Loucy (cell line): Measurements from ENCODE around the gene EEFSEC.

Experiments
- H2AFZ ChIP-seq: fragments of 200-600 bp; sonication (generic); 2 replicates; pipeline ENCODE4 v1.6.0; 2016; ENCODE audit warnings: antibody characterized with exemption, mild to moderate bottlenecking, low read length, moderate library complexity
- H3F3A ChIP-seq: fragments of 200-600 bp; 2 replicates; pipeline ENCODE4 v1.6.0; 2016; ENCODE audit warnings: antibody characterized with exemption, low read depth, mild to moderate bottlenecking
- H3K27me3 ChIP-seq: fragments of 200-600 bp; sonication (generic); 2 replicates; pipeline ENCODE4 v1.6.1; 2014; ENCODE audit warnings: low read length, mild to moderate bottlenecking; ENCODE audit not compliant: insufficient read depth, poor library complexity, severe bottlenecking
- H3K36me3 ChIP-seq: fragments of 200-600 bp; sonication (generic); 2 replicates; pipeline ENCODE4 v1.6.1; 2016; ENCODE audit warnings: low read length; ENCODE audit not compliant: insufficient read depth
- H3K4me1 ChIP-seq: fragments of 200-600 bp; sonication (generic); 2 replicates; pipeline ENCODE4 v1.5.1; 2014; ENCODE audit warnings: low read length, mild to moderate bottlenecking; ENCODE audit not compliant: insufficient read depth, poor library complexity, severe bottlenecking
- H3K4me2 ChIP-seq: fragments of 200-600 bp; sonication (generic); 2 replicates; pipeline ENCODE4 v1.6.0; 2014; ENCODE audit warnings: antibody characterized with exemption, low read length, low read depth, mild to moderate bottlenecking; ENCODE audit not compliant: poor library complexity, severe bottlenecking
- H3K4me3 ChIP-seq: fragments of 200-600 bp; sonication (generic); 2 replicates; pipeline ENCODE4 v1.5.1; 2014; ENCODE audit warnings: low read length, mild to moderate bottlenecking, mixed read lengths; ENCODE audit not compliant: poor library complexity, severe bottlenecking
- H3K79me2 ChIP-seq: fragments of 200-600 bp; sonication (generic); 2 replicates; pipeline ENCODE4 v1.6.1; 2014; ENCODE audit warnings: low read length; ENCODE audit not compliant: insufficient read depth
- H3K9ac ChIP-seq: fragments of 200-600 bp; sonication (generic); 2 replicates; pipeline ENCODE4 v1.6.0; 2014; ENCODE audit warnings: mild to moderate bottlenecking, low read depth, low read length, moderate library complexity; ENCODE audit not compliant: poor library complexity, severe bottlenecking
- H3K9me2 ChIP-seq: fragments of 200-600 bp; sonication (generic); replicated peaks from 2 replicates; pipeline ENCODE4 v1.6.1; 2016; ENCODE audit warnings: low read depth, low read length, mixed read lengths
- H3K9me3 ChIP-seq: fragments of 200-600 bp; sonication (generic); 2 replicates; pipeline ENCODE4 v1.6.1; 2014; ENCODE audit warnings: mild to moderate bottlenecking, antibody characterized with exemption, low read length, low read depth; ENCODE audit not compliant: insufficient read depth
- H4K20me1 ChIP-seq: fragments of 200-600 bp; sonication (generic); 2 replicates; pipeline ENCODE4 v1.6.0; 2014; ENCODE audit warnings: antibody characterized with exemption, low read length, mild to moderate bottlenecking; ENCODE audit not compliant: insufficient read depth, poor library complexity, severe bottlenecking
- EZH2phosphoT487 ChIP-seq: fragments of 200-600 bp; IDR thresholded peaks from 2 replicates; pipeline ENCODE4 v1.6.1; 2018; ENCODE audit warnings: antibody characterized with exemption, mild to moderate bottlenecking, moderate library complexity, borderline replicate concordance
- TF ChIP-seq, protein P1 (sequence below): fragments of 200-600 bp; sonication (generic); conservative IDR thresholded peaks from 2 replicates; pipeline ENCODE4 v1.5.1; 2014; ENCODE audit warnings: mild to moderate bottlenecking, antibody characterized with exemption, low read length

EEFSEC gene

DNA sequence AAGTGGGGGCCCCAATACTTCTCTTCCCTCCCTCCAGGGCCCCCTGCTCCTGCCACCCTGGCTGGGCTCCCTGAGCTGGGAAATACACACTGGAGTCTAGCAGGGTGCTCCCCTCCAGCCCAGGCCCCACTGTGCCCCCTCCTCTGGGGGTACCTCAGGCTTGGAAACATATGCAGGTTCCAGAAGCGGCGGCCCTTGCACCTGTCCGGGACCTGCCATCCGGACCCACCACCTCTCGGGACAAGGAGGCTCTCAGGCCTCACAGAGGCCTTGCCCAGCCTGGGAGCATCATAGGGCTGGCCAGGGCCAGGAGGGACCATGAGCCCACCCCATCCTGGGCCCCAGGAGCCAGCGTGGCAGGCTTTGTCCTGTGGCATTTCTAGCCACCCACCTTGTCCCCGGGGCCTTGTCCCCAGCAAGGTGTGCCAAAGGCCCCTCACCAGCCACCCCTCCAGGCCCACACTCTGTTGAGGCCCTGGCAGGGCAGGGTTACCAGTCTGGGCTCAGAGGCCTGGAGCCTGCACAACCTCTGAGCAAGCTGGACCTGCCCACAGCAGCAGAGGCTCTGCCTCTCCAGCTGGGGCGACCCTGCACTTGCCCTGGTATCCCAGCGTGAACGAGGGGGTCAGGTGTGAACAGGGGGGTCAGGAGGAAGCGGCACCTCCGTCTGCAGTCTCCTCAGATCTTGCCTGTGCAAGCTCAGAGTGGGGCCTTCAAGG lies 267.6 kb downstream of the EEFSEC start:
- no peaks in the 10 kb centered on the region for H3F3A ChIP-seq
- peaks cover 9% of the 10 kb centered on the region for H3K4me1 ChIP-seq

DNA sequence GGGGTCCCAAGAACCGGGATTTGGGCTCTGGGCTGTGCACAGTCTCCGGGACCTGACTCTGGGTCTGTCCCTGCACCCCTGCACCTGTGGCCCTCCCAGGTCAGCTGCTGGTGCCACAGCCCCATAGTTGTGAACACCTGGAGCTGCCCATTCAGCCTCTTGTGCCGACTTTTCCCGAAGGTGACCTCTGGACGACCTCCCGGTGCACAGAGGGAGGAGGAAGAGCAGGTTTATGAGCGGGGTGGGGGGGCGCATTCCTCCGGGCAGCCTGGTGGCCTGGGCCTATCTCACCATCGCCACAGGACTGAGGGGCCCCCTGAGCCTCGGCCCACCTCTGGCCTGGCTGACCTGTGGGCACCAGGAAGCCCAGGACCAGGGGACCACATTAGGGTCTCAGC lies 268.2 kb downstream of the EEFSEC start:
- H3K4me2 ChIP-seq: no peak overlapping the region
- no peaks in the 10 kb centered on the region for H3K9me2 ChIP-seq
- H4K20me1 ChIP-seq: no peaks in the 10 kb centered on the region
- H3K79me2 ChIP-seq: no peaks in the 10 kb centered on the region
- no peak overlapping the region for H3K9ac ChIP-seq
- no peak for TF ChIP-seq EZH2phosphoT487
- TF ChIP-seq, protein P1, sequence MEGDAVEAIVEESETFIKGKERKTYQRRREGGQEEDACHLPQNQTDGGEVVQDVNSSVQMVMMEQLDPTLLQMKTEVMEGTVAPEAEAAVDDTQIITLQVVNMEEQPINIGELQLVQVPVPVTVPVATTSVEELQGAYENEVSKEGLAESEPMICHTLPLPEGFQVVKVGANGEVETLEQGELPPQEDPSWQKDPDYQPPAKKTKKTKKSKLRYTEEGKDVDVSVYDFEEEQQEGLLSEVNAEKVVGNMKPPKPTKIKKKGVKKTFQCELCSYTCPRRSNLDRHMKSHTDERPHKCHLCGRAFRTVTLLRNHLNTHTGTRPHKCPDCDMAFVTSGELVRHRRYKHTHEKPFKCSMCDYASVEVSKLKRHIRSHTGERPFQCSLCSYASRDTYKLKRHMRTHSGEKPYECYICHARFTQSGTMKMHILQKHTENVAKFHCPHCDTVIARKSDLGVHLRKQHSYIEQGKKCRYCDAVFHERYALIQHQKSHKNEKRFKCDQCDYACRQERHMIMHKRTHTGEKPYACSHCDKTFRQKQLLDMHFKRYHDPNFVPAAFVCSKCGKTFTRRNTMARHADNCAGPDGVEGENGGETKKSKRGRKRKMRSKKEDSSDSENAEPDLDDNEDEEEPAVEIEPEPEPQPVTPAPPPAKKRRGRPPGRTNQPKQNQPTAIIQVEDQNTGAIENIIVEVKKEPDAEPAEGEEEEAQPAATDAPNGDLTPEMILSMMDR: no peak
- peaks cover 9% of the 10 kb centered on the region for H3K4me1 ChIP-seq
- no peaks in the 10 kb centered on the region for H3F3A ChIP-seq
- no peak overlapping the region for H3K4me3 ChIP-seq
- H3K9me3 ChIP-seq: no peaks in the 10 kb centered on the region
- H3K36me3 ChIP-seq: no peaks in the 10 kb centered on the region
- H3K27me3 ChIP-seq: no peaks in the 10 kb centered on the region
- no peak overlapping the region for H2AFZ ChIP-seq

More for the DNA sequence above, 267.6 kb downstream of the EEFSEC start:
- H3K79me2 ChIP-seq: no peaks in the 10 kb centered on the region
- no peak overlapping the region for H3K4me3 ChIP-seq
- H2AFZ ChIP-seq: no peak overlapping the region
- H3K4me2 ChIP-seq: no peak overlapping the region
- H3K9me2 ChIP-seq: no peaks in the 10 kb centered on the region
- no peaks in the 10 kb centered on the region for H3K9me3 ChIP-seq
- H3K27me3 ChIP-seq: no peaks in the 10 kb centered on the region
- H3K9ac ChIP-seq: no peak overlapping the region
- H4K20me1 ChIP-seq: no peaks in the 10 kb centered on the region
- TF ChIP-seq EZH2phosphoT487: no peak
- TF ChIP-seq, protein P1: no peak
- no peaks in the 10 kb centered on the region for H3K36me3 ChIP-seq

DNA sequence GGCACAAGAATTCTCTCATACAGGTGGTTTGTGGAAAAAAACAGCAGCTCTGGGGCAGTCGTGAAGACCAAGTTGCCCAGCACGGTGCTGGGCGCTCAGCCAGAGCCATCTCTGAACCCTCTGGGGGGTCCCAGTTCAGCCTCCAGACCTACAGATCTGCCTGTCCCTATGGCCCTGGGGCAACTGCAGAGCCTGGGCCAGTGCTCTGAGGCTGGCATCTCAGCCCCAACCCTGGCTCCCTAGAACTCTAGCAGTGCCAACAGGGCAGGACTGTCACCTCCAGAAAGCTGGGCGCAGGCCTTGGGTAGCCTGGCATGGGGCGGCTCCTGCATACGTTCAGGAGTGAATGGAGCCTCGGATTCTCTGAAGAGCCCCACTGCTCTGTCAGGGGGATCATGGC lies 268.7 kb downstream of the EEFSEC start:
- TF ChIP-seq, protein P1: no peak
- TF ChIP-seq EZH2phosphoT487: no peak
- Histone ChIP-seq H3K4me1 (peaks cover 9% of the 10 kb centered on the region), H2AFZ (no peak overlapping the region), H3K79me2 (no peaks in the 10 kb centered on the region), H3K9me2 (no peaks in the 10 kb centered on the region), H3K36me3 (no peaks in the 10 kb centered on the region), H3K27me3 (no peaks in the 10 kb centered on the region), H3F3A (no peaks in the 10 kb centered on the region), H3K9ac (no peak overlapping the region), H3K9me3 (no peaks in the 10 kb centered on the region), H3K4me2 (no peak overlapping the region), H3K4me3 (no peak overlapping the region), H4K20me1 (no peaks in the 10 kb centered on the region)
